Upper lobe of right lung (tissue), 1 donor: ENCODE data around the gene R3HDM4. TPM values are rescaled to one million over a fixed set of nuclear protein-coding genes. Genes with fewer than 3 reads are reported as not detected.
"Not testable (repeated sequence)": the region's sequence is repeated elsewhere in the genome, so short reads cannot be mapped to it uniquely, and the experiment has no call there.

Experiments used
- ATAC-seq: fragments of 200-7000 bp; cut with Tn5 transposase; one replicate; pipeline ENCODE4 v1.9.1; 2020; ENCODE audit warnings: mild to moderate bottlenecking, moderate library complexity
- DNase-seq: peaks from one replicate; pipeline ENCODE4 v3.0.0-alpha.2; 2020
- H3K27ac ChIP-seq: fragments of 200-600 bp; one replicate; pipeline ENCODE4 v1.8.0; 2022
- H3K27me3 ChIP-seq: fragments of 200-600 bp; one replicate; pipeline ENCODE4 v1.8.0; 2022; ENCODE audit warnings: mild to moderate bottlenecking
- H3K36me3 ChIP-seq: fragments of 200-600 bp; one replicate; pipeline ENCODE4 v1.8.0; 2022
- H3K4me1 ChIP-seq: fragments of 200-600 bp; one replicate; pipeline ENCODE4 v1.8.0; 2022
- H3K4me3 ChIP-seq: fragments of 200-600 bp; one replicate; pipeline ENCODE4 v1.8.0; 2022; ENCODE audit warnings: mild to moderate bottlenecking
- H3K9me3 ChIP-seq: fragments of 200-600 bp; one replicate; pipeline ENCODE4 v1.8.0; 2022
- intact Hi-C: fragments of 100-400 bp; cut with DNase I; formaldehyde crosslinking; loops from one replicate; pipeline ENCODE4 v1.11.0; 2022
- total RNA-seq: library from RNA; stranded (reverse); fragmentation: NEBNext Ultra II Directional; extraction: Animal tissue kit (Norgen Biotek cat#: 25700); gene quantifications from one replicate; pipeline ENCODE4 v1.2.1, GENCODE V29; 2021
- TF ChIP-seq, protein P1 (sequence below): fragments of 200-600 bp; IDR thresholded peaks from one replicate; pipeline ENCODE4 v1.8.0; 2022; ENCODE audit warnings: antibody characterized with exemption
- donor health status: DM: no; HTN: yes; CAD: no; lungs with severe emphysema.

The R3HDM4 gene
- total RNA-seq, 1 donor from 2014 or later = 50.7 TPM

DNA sequence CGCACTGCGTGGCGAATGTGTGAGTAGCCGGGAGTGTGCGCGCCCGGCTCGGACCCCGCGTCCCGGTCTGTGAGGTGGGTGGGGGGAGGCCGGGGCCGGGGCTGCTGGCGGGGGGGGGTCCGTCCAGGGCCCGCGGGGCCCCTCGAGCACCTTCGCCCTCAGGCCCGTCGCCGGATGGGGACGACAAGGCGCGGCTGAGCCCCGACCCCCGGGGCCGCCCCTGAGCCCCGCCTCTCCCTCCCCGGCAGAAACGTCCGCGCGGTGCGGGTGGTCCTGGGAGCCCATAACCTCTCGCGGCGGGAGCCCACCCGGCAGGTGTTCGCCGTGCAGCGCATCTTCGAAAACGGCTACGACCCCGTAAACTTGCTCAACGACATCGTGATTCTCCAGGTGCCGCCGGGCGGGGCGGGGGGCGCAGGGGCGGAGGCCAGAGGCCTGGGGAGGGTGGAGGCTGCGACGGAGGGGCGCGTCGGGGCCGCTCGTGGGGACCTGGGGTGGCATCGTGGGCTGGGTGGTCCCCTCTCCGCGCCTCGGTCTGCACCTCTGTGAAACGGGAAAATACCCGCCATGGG lies 59.9 kb downstream of the R3HDM4 start:
- TF ChIP-seq, protein P1, sequence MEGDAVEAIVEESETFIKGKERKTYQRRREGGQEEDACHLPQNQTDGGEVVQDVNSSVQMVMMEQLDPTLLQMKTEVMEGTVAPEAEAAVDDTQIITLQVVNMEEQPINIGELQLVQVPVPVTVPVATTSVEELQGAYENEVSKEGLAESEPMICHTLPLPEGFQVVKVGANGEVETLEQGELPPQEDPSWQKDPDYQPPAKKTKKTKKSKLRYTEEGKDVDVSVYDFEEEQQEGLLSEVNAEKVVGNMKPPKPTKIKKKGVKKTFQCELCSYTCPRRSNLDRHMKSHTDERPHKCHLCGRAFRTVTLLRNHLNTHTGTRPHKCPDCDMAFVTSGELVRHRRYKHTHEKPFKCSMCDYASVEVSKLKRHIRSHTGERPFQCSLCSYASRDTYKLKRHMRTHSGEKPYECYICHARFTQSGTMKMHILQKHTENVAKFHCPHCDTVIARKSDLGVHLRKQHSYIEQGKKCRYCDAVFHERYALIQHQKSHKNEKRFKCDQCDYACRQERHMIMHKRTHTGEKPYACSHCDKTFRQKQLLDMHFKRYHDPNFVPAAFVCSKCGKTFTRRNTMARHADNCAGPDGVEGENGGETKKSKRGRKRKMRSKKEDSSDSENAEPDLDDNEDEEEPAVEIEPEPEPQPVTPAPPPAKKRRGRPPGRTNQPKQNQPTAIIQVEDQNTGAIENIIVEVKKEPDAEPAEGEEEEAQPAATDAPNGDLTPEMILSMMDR = no peak
- H3K27me3 ChIP-seq = peaks cover 19% of the 10 kb centered on the region
- no peak overlapping the region for H3K27ac ChIP-seq
- no peak for ATAC-seq
- H3K9me3 ChIP-seq = no peaks in the 10 kb centered on the region
- intact Hi-C loops = loop anchor here (10.0 kb wide), 1 partner anchor 88 kb away; no protein-coding TSS in a partner anchor
- H3K4me3 ChIP-seq = no peak overlapping the region
- H3K36me3 ChIP-seq = no peaks in the 10 kb centered on the region
- DNase-seq = no peak
- peaks cover 9% of the 10 kb centered on the region for H3K4me1 ChIP-seq

- no peaks in the 10 kb centered on the region for H3K36me3 ChIP-seq
- no peak within 1 kb of the TSS for H3K4me3 ChIP-seq
- H3K4me1 ChIP-seq = peaks cover 16% of the 10 kb centered on the region
- DNase-seq = peak; percentile 63
- intact Hi-C loops = loop anchor here (10.0 kb wide), 1 partner anchor 88 kb away; no protein-coding TSS in a partner anchor
- peak within 1 kb of the TSS; percentile 68 for H3K27ac ChIP-seq
- no peak for ATAC-seq
- TF ChIP-seq, protein P1 = no peak
- H3K27me3 ChIP-seq = peaks cover 19% of the 10 kb centered on the region
- H3K9me3 ChIP-seq = no peaks in the 10 kb centered on the region
Observed at GRCh38 chr19:852136-853013, 60.6 kb downstream of the R3HDM4 start, which contains the start of gene ELANE. Gene ELANE (plus strand): TSS chr19:852303. CDS start chr19:852329, 26 bp downstream.

- H3K27me3 ChIP-seq = peaks cover 32% of the 10 kb centered on the region
- no peak overlapping the region for H3K4me3 ChIP-seq
- TF ChIP-seq, protein P1 = no peak
- ATAC-seq = no peak
- DNase-seq = peak; percentile 65
- no peaks in the 10 kb centered on the region for H3K36me3 ChIP-seq
- peaks cover 17% of the 10 kb centered on the region for H3K4me1 ChIP-seq
- peak overlapping the region; percentile 68 for H3K27ac ChIP-seq
- H3K9me3 ChIP-seq = no peaks in the 10 kb centered on the region
- intact Hi-C loops = loop anchor here (10.0 kb wide), 1 partner anchor 86 kb away; no protein-coding TSS in a partner anchor
Observed at GRCh38 chr19:850979-851335, 62.1 kb downstream of the R3HDM4 start.

- Histone ChIP-seq H3K36me3 (no peaks in the 10 kb centered on the region), H3K27ac (peak overlapping the region; percentile 68), H3K27me3 (peaks cover 32% of the 10 kb centered on the region), H3K4me3 (no peak overlapping the region), H3K4me1 (peaks cover 17% of the 10 kb centered on the region), H3K9me3 (no peaks in the 10 kb centered on the region)
- peak; percentile 93 for ATAC-seq
- intact Hi-C loops = loop anchor here (10.0 kb wide), 1 partner anchor 86 kb away; no protein-coding TSS in a partner anchor
- TF ChIP-seq, protein P1 = no peak
- peak; percentile 93 for DNase-seq
Observed at GRCh38 chr19:850221-850978, 62.6 kb downstream of the R3HDM4 start.

- ATAC-seq, DNase-seq, H3K9me3 ChIP-seq, H3K36me3 ChIP-seq, H3K27ac ChIP-seq, intact Hi-C loops, H3K4me3 ChIP-seq: not testable (repeated sequence)
- H3K27me3 ChIP-seq = peaks cover 36% of the 10 kb centered on the region
- peaks cover 17% of the 10 kb centered on the region for H3K4me1 ChIP-seq
Observed at GRCh38 chr19:849195-849594, 63.8 kb downstream of the R3HDM4 start.
